Muscle of leg (tissue), 11 donors: Measurements from ENCODE around the gene KLK12. TPM values are rescaled to one million over a fixed set of nuclear protein-coding genes. Genes with fewer than 3 reads are reported as not detected.

Experiments
- DNase-seq: peaks from one replicate; pipeline ENCODE4 v3.0.0; 2013
- H3K27ac ChIP-seq: one replicate; pipeline ENCODE4 v1.5.1; 2013; ENCODE audit warnings: mild to moderate bottlenecking, low read length, control low read depth
- H3K27me3 ChIP-seq: one replicate; pipeline ENCODE4 v1.6.1; 2013; ENCODE audit warnings: low read length; ENCODE audit not compliant: control insufficient read depth, insufficient read depth
- H3K36me3 ChIP-seq: one replicate; pipeline ENCODE4 v1.6.1; 2013; ENCODE audit warnings: low read length; ENCODE audit not compliant: control insufficient read depth, insufficient read depth
- H3K4me1 ChIP-seq: one replicate; pipeline ENCODE4 v1.6.1; 2013; ENCODE audit warnings: low read length; ENCODE audit not compliant: control insufficient read depth, insufficient read depth
- H3K4me3 ChIP-seq: one replicate; pipeline ENCODE4 v1.5.1; 2013; ENCODE audit warnings: low read length, control low read depth
- H3K9me3 ChIP-seq: replicated peaks from 2 replicates; pipeline ENCODE4 v1.6.1; 2013; ENCODE audit warnings: low read depth, low read length; ENCODE audit not compliant: control insufficient read depth
- WGBS: methylation state at CpG from one replicate; pipeline ENCODE4 v1.1.5; 2013; ENCODE audit warnings: missing lambda C conversion rate; ENCODE audit not compliant: insufficient coverage; 5-methylcytosine and 5-hydroxymethylcytosine counted together
- polyA plus RNA-seq, 8 donors: library from polyadenylated mRNA; unstranded; fragments of 120-200 nt; gene quantifications; one replicate each; pipeline versions ENCODE4 v1.2.1 to v1.2.3, GENCODE V29; 2013; ENCODE audit warnings: inconsistent platforms in 1 of 8, low replicate concordance in 1 of 8; ENCODE audit not compliant: insufficient read length in 8 of 8, insufficient read depth in 1 of 8
- total RNA-seq: library from RNA; stranded (reverse); fragments of 120-200 nt; gene quantifications from one replicate; pipeline ENCODE4 v1.2.4, GENCODE V29; 2013

The KLK12 gene
- total and polyA plus RNA-seq, 9 donors: not detected

DNA sequence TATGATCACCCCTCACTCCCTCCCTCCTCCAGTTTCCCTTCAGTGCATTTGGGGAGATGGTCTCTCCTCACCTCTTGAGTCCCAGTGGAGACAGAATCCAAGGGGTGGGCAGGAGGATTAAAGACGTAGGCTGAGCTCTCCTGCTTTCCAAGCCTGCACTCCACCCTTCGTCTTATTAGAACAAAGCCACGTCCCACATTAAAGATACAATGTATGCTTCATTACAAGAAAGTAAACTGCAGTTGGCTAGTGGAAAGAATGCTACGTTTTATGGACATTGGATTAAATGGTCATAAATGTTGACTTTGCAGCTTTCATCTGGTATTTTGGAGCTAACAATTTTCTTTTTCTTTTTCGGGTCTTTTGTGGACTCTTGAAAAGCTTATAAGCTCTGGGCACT is 6.9 kb downstream of the KLK12 start:
- WGBS: no CpG with 5 or more reads among the region's 5 CpGs
- H3K36me3 ChIP-seq: no peaks in the 10 kb centered on the region
- no peak for DNase-seq
- H3K9me3 ChIP-seq: no peaks in the 10 kb centered on the region
- H3K4me3 ChIP-seq: no peak overlapping the region
- H3K27me3 ChIP-seq: peaks cover 20% of the 10 kb centered on the region
- no peaks in the 10 kb centered on the region for H3K4me1 ChIP-seq
- H3K27ac ChIP-seq: no peak overlapping the region

GRCh38 chr19:51027126-51027806 is 7.5 kb downstream of the KLK12 start:
- no peaks in the 10 kb centered on the region for H3K36me3 ChIP-seq
- H3K4me1 ChIP-seq: no peaks in the 10 kb centered on the region
- peaks cover 22% of the 10 kb centered on the region for H3K27me3 ChIP-seq
- H3K9me3 ChIP-seq: no peaks in the 10 kb centered on the region
- WGBS: 27% methylated on average over 10 of the region's 14 CpGs
- no peak overlapping the region for H3K27ac ChIP-seq
- no peak overlapping the region for H3K4me3 ChIP-seq
- no peak for DNase-seq

GRCh38 chr19:51026554-51026831 is 8.3 kb downstream of the KLK12 start, which contains the start of gene KLK11:
TSS of gene KLK11 (minus strand) at chr19:51026616. CDS start at chr19:51025631, 985 bp downstream.
- Histone ChIP-seq H3K4me1 (no peaks in the 10 kb centered on the region), H3K27ac (no peak within 1 kb of the TSS), H3K27me3 (peaks cover 24% of the 10 kb centered on the region), H3K4me3 (no peak within 1 kb of the TSS), H3K9me3 (no peaks in the 10 kb centered on the region), H3K36me3 (no peaks in the 10 kb centered on the region)
- no peak for DNase-seq
- WGBS: 81% methylated on average over 8 of the region's 11 CpGs

DNA sequence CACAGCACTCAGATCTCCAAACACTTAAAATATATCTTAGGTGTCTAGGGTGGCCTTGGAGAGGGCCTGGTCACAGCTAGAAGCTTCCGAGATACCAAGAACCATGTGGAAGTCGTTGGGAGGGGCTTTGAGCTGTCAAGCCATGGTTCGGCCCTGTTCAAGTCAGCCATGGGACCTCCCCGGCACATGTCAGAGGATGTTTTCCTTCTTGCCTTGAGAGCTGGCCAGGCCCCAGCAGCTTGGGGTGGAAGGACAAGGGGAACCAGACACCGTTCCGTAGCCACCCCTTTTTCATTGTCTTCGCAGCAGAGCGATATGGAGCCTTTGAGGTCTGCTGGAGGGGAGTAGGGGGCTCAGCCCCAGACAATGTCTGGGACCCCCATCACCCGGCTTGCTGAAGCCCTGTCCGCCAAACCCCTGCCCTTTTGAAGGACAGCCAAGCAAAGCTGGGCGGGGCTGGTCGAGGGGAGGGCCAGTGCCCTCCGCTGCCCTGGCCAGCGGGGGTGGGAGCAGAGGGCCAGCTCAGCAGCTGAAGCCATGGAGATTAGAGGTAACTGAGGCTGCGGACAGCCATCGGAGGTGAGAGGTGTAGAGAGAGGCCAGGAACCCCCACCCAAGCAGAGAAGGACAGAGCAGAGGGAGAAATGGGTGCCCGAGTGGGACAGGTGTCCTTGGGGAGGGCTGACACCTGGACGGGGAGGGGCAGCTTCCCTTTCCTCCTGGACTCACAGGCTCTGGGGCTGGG is 8.8 kb downstream of the KLK12 start:
- peaks cover 27% of the 10 kb centered on the region for H3K27me3 ChIP-seq
- no peak for DNase-seq
- H3K36me3 ChIP-seq: no peaks in the 10 kb centered on the region
- no peak overlapping the region for H3K27ac ChIP-seq
- no peak overlapping the region for H3K4me3 ChIP-seq
- 57% methylated on average over 15 of the region's 18 CpGs for WGBS
- no peaks in the 10 kb centered on the region for H3K4me1 ChIP-seq
- H3K9me3 ChIP-seq: no peaks in the 10 kb centered on the region

DNA sequence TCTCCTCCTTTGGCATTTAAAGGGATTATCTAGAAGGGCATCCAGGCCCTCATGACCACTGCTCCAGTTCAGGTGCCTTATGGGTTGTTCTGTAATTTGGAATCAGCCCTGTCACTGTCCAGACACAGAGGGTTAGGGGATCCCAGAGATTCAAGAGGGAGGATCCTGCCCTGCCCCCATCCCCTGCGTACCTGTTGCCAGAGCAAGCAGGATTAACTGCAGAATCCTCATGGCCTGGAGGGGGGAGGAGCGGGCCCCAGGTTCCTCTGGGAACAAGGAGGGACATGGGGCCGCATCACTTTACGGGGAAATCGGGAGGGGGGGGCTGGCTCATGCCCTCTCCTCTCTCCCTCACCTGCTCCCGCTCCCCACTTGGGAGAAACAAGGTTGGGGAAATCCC is 9.4 kb downstream of the KLK12 start:
- WGBS: 20% methylated on average over 1 of the region's 6 CpGs
- peaks cover 29% of the 10 kb centered on the region for H3K27me3 ChIP-seq

DNA sequence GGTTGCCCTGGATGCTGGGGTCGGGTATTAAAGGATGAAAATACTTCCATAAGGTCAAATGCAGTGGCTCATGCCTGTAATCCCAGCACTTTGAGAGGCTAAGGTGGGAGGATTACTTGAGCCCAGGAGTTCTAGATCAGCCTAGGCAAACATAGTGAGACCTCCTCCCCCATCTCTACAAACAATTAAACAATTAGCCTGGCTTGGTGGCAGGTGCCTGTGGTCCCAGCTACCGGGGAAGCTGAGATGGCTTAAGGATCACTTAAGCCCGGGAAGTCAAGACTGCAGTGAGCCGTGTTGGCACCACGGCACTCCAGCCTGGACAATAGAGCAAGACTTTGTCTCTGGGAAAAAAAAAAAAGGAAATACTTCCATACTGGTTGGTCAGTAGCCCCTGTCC is 9.9 kb downstream of the KLK12 start:
- DNase-seq: no peak
- no peaks in the 10 kb centered on the region for H3K4me1 ChIP-seq
- H3K36me3 ChIP-seq: no peaks in the 10 kb centered on the region
- H3K4me3 ChIP-seq: no peak overlapping the region
- no peak overlapping the region for H3K27ac ChIP-seq
- WGBS: no CpG with 5 or more reads among the region's 5 CpGs
- no peaks in the 10 kb centered on the region for H3K9me3 ChIP-seq
- H3K27me3 ChIP-seq: peaks cover 34% of the 10 kb centered on the region

More for the DNA sequence above, 9.4 kb downstream of the KLK12 start:
- Histone ChIP-seq H3K9me3 (no peaks in the 10 kb centered on the region), H3K36me3 (no peaks in the 10 kb centered on the region), H3K27ac (no peak overlapping the region), H3K4me1 (no peaks in the 10 kb centered on the region), H3K4me3 (no peak overlapping the region)
- no peak for DNase-seq

GRCh38 chr19:51023946-51024345 is 10.9 kb downstream of the KLK12 start:
- Histone ChIP-seq H3K9me3 (no peaks in the 10 kb centered on the region), H3K36me3 (no peaks in the 10 kb centered on the region), H3K27ac (no peak overlapping the region), H3K27me3 (peaks cover 44% of the 10 kb centered on the region), H3K4me3 (no peak overlapping the region), H3K4me1 (no peaks in the 10 kb centered on the region)
- 82% methylated on average over 10 of the region's 11 CpGs for WGBS
- DNase-seq: no peak

DNA sequence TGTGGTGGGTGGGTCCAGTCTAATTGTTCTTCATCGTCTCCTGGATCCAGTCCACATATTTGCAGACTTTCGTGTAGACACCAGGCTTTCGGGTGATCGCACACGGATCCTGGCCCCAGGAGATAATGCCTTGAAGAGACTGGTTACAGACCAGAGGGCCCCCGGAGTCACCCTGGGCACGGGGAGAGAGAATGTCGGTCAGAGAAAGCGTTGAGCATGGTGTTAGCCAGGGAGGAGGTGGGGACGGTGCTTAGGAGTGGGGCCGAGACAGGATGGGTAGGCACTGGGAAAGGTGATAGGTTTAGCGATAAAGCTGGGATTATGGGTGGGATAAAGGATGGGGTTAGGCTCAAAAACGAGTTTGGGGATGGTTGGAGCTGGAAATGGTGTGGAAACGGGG is 12.3 kb downstream of the KLK12 start:
- Histone ChIP-seq H3K9me3 (no peaks in the 10 kb centered on the region), H3K4me3 (no peak overlapping the region), H3K27me3 (peaks cover 57% of the 10 kb centered on the region), H3K36me3 (no peaks in the 10 kb centered on the region), H3K4me1 (no peaks in the 10 kb centered on the region), H3K27ac (no peak overlapping the region)
- WGBS: 63% methylated on average over 14 of the region's 14 CpGs
- DNase-seq: no peak

DNA sequence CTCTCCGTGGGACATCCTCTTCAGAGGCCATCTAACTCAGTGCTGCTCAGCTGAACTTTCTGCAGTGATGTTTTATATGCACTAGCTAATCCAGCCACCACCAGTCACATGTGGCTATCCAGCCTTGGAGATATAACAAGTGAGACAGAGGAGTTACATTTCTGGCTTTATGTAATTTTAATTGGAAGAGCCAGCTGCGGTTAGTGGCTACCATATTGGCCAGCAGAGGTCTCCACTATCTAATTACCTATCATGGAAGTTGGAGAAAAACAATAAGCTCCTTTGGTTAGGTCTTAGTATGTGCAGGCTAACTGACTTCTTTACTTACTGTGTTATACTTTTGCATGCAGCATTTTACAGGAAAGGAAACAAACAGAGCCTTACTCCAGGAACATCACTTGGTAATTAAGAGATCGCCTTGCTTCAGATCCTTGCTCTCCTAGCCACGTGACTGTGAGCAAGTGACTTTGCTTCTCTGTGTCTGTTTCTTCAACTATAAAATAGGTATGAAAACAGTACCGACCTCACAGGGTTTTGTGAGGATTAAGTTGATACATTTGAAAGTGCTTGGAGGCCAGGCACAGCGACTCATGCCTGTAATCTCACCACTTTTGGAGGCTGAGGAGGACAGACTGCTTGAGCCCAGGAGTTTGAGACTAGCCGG is 13.7 kb downstream of the KLK12 start:
- peak; percentile 47 for DNase-seq
- Histone ChIP-seq H3K36me3 (no peaks in the 10 kb centered on the region), H3K4me3 (no peak overlapping the region), H3K9me3 (no peaks in the 10 kb centered on the region), H3K27me3 (peaks cover 67% of the 10 kb centered on the region), H3K4me1 (peaks cover 6% of the 10 kb centered on the region), H3K27ac (no peak overlapping the region)
- 64% methylated on average over 2 of the region's 7 CpGs for WGBS

DNA sequence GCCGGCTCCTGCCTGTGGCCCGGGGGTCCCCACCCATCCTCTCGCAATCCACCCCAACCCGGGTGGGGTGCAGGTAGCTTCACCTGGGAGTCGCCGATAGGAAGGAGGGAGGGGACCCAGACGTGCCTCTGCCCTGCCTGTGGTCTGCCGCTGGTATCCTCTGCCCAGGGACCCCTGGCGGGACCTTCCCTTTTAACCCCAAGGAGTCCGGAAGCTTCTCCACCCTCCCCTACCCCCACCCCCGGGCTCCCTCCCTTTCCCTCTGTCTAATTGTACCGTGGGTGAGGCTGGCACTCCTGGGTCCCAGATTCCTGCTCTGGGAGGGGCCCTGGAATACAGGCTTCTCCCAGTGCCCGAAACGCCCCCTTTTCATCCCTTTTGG is 15.3 kb downstream of the KLK12 start, which contains the start of gene KLK10:
TSS of gene KLK10 (minus strand) at position 166 of the 382 bp plus-strand sequence. CDS start 579 bp downstream, outside the sequence.
- Histone ChIP-seq H3K4me3 (no peak within 1 kb of the TSS), H3K9me3 (no peaks in the 10 kb centered on the region), H3K36me3 (no peaks in the 10 kb centered on the region), H3K27ac (no peak within 1 kb of the TSS), H3K27me3 (peaks cover 69% of the 10 kb centered on the region), H3K4me1 (peaks cover 6% of the 10 kb centered on the region)
- 3% methylated on average over 5 of the region's 14 CpGs for WGBS
- DNase-seq: no peak
